Stimulated activated CD4-positive, alpha-beta T cell treated with anti-CD3 and anti-CD28 coated beads, Interleukin-12 subunit alpha, Interleukin-12 subunit beta, amount 100 ng/mL, for 4 hours (primary cell): ENCODE results near the gene B9D1.

ENCODE experiments used
- DNase-seq: peaks from one replicate; pipeline ENCODE4 v3.0.0-alpha.2; 2020

B9D1 gene

GRCh38 chr17:19316761-19317358, 45.7 kb downstream of the B9D1 start:
- DNase-seq = no peak

- DNase-seq = no peak
Measured at GRCh38 chr17:19315104-19315503, 47.4 kb downstream of the B9D1 start.

GRCh38 chr17:19313746-19314651, 48.5 kb downstream of the B9D1 start:
- DNase-seq = no peak

GRCh38 chr17:19313066-19313745, 49.3 kb downstream of the B9D1 start:
- DNase-seq = no peak

GRCh38 chr17:19312406-19312805, 50.1 kb downstream of the B9D1 start:
- DNase-seq = no peak

GRCh38 chr17:19311421-19312215, 50.9 kb downstream of the B9D1 start:
- no peak for DNase-seq

GRCh38 chr17:19311016-19311415, 51.5 kb downstream of the B9D1 start:
- DNase-seq = no peak

- no peak for DNase-seq
Measured at GRCh38 chr17:19310151-19310550, 52.4 kb downstream of the B9D1 start.

GRCh38 chr17:19309701-19310100, 52.8 kb downstream of the B9D1 start:
- no peak for DNase-seq

- no peak for DNase-seq
Measured at GRCh38 chr17:19308398-19308797, 54.1 kb downstream of the B9D1 start.

GRCh38 chr17:19307521-19307920, 55.0 kb downstream of the B9D1 start:
- DNase-seq = no peak

GRCh38 chr17:19306160-19307111, 56.1 kb downstream of the B9D1 start:
- DNase-seq = no peak

GRCh38 chr17:19305761-19306159, 56.8 kb downstream of the B9D1 start:
- DNase-seq = no peak

- DNase-seq = no peak
Measured at GRCh38 chr17:19305256-19305655, 57.3 kb downstream of the B9D1 start.

GRCh38 chr17:19304751-19305150, 57.8 kb downstream of the B9D1 start:
- DNase-seq = no peak

GRCh38 chr17:19304209-19304608, 58.3 kb downstream of the B9D1 start:
- no peak for DNase-seq

- no peak for DNase-seq
Measured at GRCh38 chr17:19303367-19303776, 59.2 kb downstream of the B9D1 start.

GRCh38 chr17:19302791-19303331, 59.7 kb downstream of the B9D1 start:
- DNase-seq = no peak

GRCh38 chr17:19301973-19302372, 60.5 kb downstream of the B9D1 start:
- no peak for DNase-seq

GRCh38 chr17:19301274-19301951, 61.1 kb downstream of the B9D1 start:
- DNase-seq = no peak

- no peak for DNase-seq
Measured at GRCh38 chr17:19299866-19300265, 62.7 kb downstream of the B9D1 start.
